Astrocyte (in vitro differentiated cells and primary cell): ENCODE measurements around the gene WDR64.

Experiments used
- EZH2 ChIP-seq: IDR thresholded peaks from 2 replicates; pipeline ENCODE4 v1.6.1; 2012; ENCODE audit warnings: mild to moderate bottlenecking, low read length, inconsistent platforms; ENCODE audit not compliant: insufficient read depth
- TF ChIP-seq, protein P1 (sequence below): IDR thresholded peaks from 2 replicates; pipeline ENCODE4 v1.5.1; 2011; ENCODE audit warnings: low read depth, mild to moderate bottlenecking, inconsistent platforms, low read length, moderate library complexity; ENCODE audit not compliant: insufficient read depth

DNA sequence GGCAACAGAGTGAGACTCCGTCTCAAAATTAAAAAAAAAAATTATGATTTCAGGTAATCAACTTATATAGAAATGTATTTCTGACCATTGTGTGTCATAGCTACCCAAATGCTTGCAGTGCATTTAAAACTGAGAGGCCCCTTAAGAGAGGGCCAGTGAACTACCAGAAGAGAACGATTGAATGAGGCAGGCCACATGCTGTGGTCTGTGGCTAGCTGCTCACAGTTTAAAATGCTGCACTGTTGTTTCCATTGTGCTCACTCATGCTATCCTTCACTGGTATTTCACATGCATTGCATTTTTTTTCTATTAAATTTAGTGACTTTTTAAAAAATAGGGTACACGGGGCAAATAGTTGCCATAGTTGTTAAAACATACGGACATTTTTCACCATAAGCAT is 37.9 kb upstream of the WDR64 start:
- TF ChIP-seq, protein P1, sequence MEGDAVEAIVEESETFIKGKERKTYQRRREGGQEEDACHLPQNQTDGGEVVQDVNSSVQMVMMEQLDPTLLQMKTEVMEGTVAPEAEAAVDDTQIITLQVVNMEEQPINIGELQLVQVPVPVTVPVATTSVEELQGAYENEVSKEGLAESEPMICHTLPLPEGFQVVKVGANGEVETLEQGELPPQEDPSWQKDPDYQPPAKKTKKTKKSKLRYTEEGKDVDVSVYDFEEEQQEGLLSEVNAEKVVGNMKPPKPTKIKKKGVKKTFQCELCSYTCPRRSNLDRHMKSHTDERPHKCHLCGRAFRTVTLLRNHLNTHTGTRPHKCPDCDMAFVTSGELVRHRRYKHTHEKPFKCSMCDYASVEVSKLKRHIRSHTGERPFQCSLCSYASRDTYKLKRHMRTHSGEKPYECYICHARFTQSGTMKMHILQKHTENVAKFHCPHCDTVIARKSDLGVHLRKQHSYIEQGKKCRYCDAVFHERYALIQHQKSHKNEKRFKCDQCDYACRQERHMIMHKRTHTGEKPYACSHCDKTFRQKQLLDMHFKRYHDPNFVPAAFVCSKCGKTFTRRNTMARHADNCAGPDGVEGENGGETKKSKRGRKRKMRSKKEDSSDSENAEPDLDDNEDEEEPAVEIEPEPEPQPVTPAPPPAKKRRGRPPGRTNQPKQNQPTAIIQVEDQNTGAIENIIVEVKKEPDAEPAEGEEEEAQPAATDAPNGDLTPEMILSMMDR: no peak
- TF ChIP-seq EZH2: no peak
